Measurements from ENCODE around the gene IMMP2L.

Gene IMMP2L

GRCh38 chr7:111393011-111393754 is 169.1 kb downstream of the IMMP2L start:
- DNase-seq (ENCODE audit: low read depth, low spot score) = peak; percentile 86

GRCh38 chr7:111392294-111392693 is 170.0 kb downstream of the IMMP2L start:
- DNase-seq (ENCODE audit: low read depth, low spot score) = no peak

- DNase-seq (ENCODE audit: low read depth, low spot score) = no peak
Measured at GRCh38 chr7:111390000-111390399, 172.3 kb downstream of the IMMP2L start.

GRCh38 chr7:111388912-111389311 is 173.4 kb downstream of the IMMP2L start:
- no peak for DNase-seq (ENCODE audit: low read depth, low spot score)

GRCh38 chr7:111388016-111388415 is 174.3 kb downstream of the IMMP2L start:
- no peak for DNase-seq (ENCODE audit: low read depth, low spot score)

- DNase-seq (ENCODE audit: low read depth, low spot score) = no peak
Measured at GRCh38 chr7:111384065-111384891, 178.0 kb downstream of the IMMP2L start.

- no peak for DNase-seq (ENCODE audit: low read depth, low spot score)
Measured at GRCh38 chr7:111383133-111383532, 179.2 kb downstream of the IMMP2L start.

- DNase-seq (ENCODE audit: low read depth, low spot score) = no peak
Measured at GRCh38 chr7:111381590-111381989, 180.7 kb downstream of the IMMP2L start.

- no peak for DNase-seq (ENCODE audit: low read depth, low spot score)
Measured at GRCh38 chr7:111380945-111381344, 181.3 kb downstream of the IMMP2L start.

- DNase-seq (ENCODE audit: low read depth, low spot score) = no peak
Measured at GRCh38 chr7:111374027-111374426, 188.3 kb downstream of the IMMP2L start.

- DNase-seq (ENCODE audit: low read depth, low spot score) = no peak
Measured at GRCh38 chr7:111371437-111371836, 190.9 kb downstream of the IMMP2L start.

- DNase-seq (ENCODE audit: low read depth, low spot score) = no peak
Measured at GRCh38 chr7:111370002-111370401, 192.3 kb downstream of the IMMP2L start.

- peak; percentile 7 for DNase-seq (ENCODE audit: low read depth, low spot score)
Measured at GRCh38 chr7:111368381-111369065, 193.8 kb downstream of the IMMP2L start.

GRCh38 chr7:111364413-111364812 is 197.9 kb downstream of the IMMP2L start:
- DNase-seq (ENCODE audit: low read depth, low spot score) = no peak

- DNase-seq (ENCODE audit: low read depth, low spot score) = peak; percentile 30
Measured at GRCh38 chr7:111363099-111363498, 199.2 kb downstream of the IMMP2L start.

- DNase-seq (ENCODE audit: low read depth, low spot score) = peak; percentile 33
Measured at GRCh38 chr7:111362506-111363054, 199.7 kb downstream of the IMMP2L start.

- DNase-seq (ENCODE audit: low read depth, low spot score) = no peak
Measured at GRCh38 chr7:111358915-111359314, 203.4 kb downstream of the IMMP2L start.

GRCh38 chr7:111357691-111358090 is 204.6 kb downstream of the IMMP2L start:
- peak; percentile 16 for DNase-seq (ENCODE audit: low read depth, low spot score)

GRCh38 chr7:111356941-111357340 is 205.4 kb downstream of the IMMP2L start:
- peak; percentile 13 for DNase-seq (ENCODE audit: low read depth, low spot score)

- DNase-seq (ENCODE audit: low read depth, low spot score) = no peak
Measured at GRCh38 chr7:111352319-111352718, 210.0 kb downstream of the IMMP2L start.

- no peak for DNase-seq (ENCODE audit: low read depth, low spot score)
Measured at GRCh38 chr7:111346219-111346618, 216.1 kb downstream of the IMMP2L start.

GRCh38 chr7:111343017-111343416 is 219.3 kb downstream of the IMMP2L start:
- DNase-seq (ENCODE audit: low read depth, low spot score) = no peak

Measured in astrocyte of the hippocampus (primary cell).